ENCODE data around the gene CITED2. TPM values are rescaled to one million over a fixed set of nuclear protein-coding genes. Genes with fewer than 3 reads are reported as not detected.

Gene CITED2
- total RNA-seq, 4 donors from 2014 or later, result 103 to 553 (median 336) TPM

GRCh38 chr6:139324301-139324555 is 50.2 kb downstream of the CITED2 start:
- no peaks in the 10 kb centered on the region for H3K4me1 ChIP-seq
- ATAC-seq, result no peak
- H3K4me3 ChIP-seq, result no peak overlapping the region
- TF ChIP-seq EP300 (IDR thresholded peaks at IDR 0.05) (no peak), POLR2A (IDR thresholded peaks at IDR 0.05) (no peak), POLR2AphosphoS5 (IDR thresholded peaks at IDR 0.05) (no peak), CTCF (IDR thresholded peaks at IDR 0.05) (no peak)
- H3K36me3 ChIP-seq, result no peaks in the 10 kb centered on the region
- no peaks in the 10 kb centered on the region for H3K27me3 ChIP-seq
- H3K9me3 ChIP-seq, result no peaks in the 10 kb centered on the region
- H3K27ac ChIP-seq, result peak overlapping the region in 2 of 4 donors; percentile 41 to 70
- 67% methylated on average over 1 of the region's 1 CpG; no CpG with 5 or more reads in 1 of the 2 donors for WGBS, 2 donors (ENCODE audit: low coverage in 1 of 2)

- 42 to 44% methylated on average over 5 to 19 of the region's 21 CpGs for WGBS, 2 donors (ENCODE audit: low coverage in 1 of 2)
- peak overlapping the region in 1 of 2 donors; percentile 18 for H3K4me3 ChIP-seq
- peak overlapping the region in 3 of 4 donors; percentile 22 to 70 (median 41) for H3K27ac ChIP-seq
- H3K36me3 ChIP-seq, result no peaks in the 10 kb centered on the region
- H3K27me3 ChIP-seq, result no peaks in the 10 kb centered on the region
- H3K4me1 ChIP-seq, result no peaks in the 10 kb centered on the region
- TF ChIP-seq POLR2A (IDR thresholded peaks at IDR 0.05) (no peak), EP300 (IDR thresholded peaks at IDR 0.05) (no peak), POLR2AphosphoS5 (IDR thresholded peaks at IDR 0.05) (no peak), CTCF (IDR thresholded peaks at IDR 0.05) (no peak)
- no peaks in the 10 kb centered on the region for H3K9me3 ChIP-seq
- peak; percentile 85 for ATAC-seq
Measured at GRCh38 chr6:139323511-139324300, 50.7 kb downstream of the CITED2 start.

Other genes starting within 250 kb of the CITED2 start
- 10 to 100 TPM; 36.1 to 70.1 (median 46.9) TPM for gene HECA, start 239.6 kb downstream of the CITED2 start, total RNA-seq
- 1 to 10 TPM in 3 of 4 donors, under 1 TPM in 1; 0.67 to 5.4 (median 2.6) TPM for gene TXLNB, start 82.7 kb downstream of the CITED2 start, total RNA-seq